HG03139 (cell line): ENCODE results near the gene GCNT2.
"Not testable (repeated sequence)": the region's sequence is repeated elsewhere in the genome, so short reads cannot be mapped to it uniquely, and the experiment has no call there.

Experiments used
- ATAC-seq: cut with Tn5 transposase; IDR thresholded peaks from one replicate; pipeline ENCODE4 v1.9.1; 2021; ENCODE audit not compliant: unreplicated experiment

Gene GCNT2

GRCh38 chr6:10543488-10543887 is 22.3 kb downstream of the GCNT2 start:
- ATAC-seq: no peak

GRCh38 chr6:10545482-10545881 is 24.3 kb downstream of the GCNT2 start:
- no peak for ATAC-seq

- ATAC-seq: no peak
These were observed 26.7 kb downstream of the GCNT2 start for GRCh38 chr6:10547809-10548208.

- no peak for ATAC-seq
These were observed 29.6 kb downstream of the GCNT2 start for GRCh38 chr6:10550764-10551163.

- ATAC-seq: no peak
These were observed 31.2 kb downstream of the GCNT2 start for GRCh38 chr6:10552270-10552810.

GRCh38 chr6:10553871-10554270 is 32.7 kb downstream of the GCNT2 start:
- ATAC-seq: no peak

GRCh38 chr6:10554826-10555225 is 33.7 kb downstream of the GCNT2 start:
- no peak for ATAC-seq

GRCh38 chr6:10555625-10556309 is 34.6 kb downstream of the GCNT2 start:
- ATAC-seq: no peak

- no peak for ATAC-seq
These were observed 35.4 kb downstream of the GCNT2 start for GRCh38 chr6:10556589-10556988.

GRCh38 chr6:10556992-10557391 is 35.8 kb downstream of the GCNT2 start:
- no peak for ATAC-seq

GRCh38 chr6:10557913-10558312 is 36.8 kb downstream of the GCNT2 start:
- ATAC-seq: no peak

GRCh38 chr6:10558565-10558964 is 37.4 kb downstream of the GCNT2 start:
- no peak for ATAC-seq

GRCh38 chr6:10559522-10560152 is 38.5 kb downstream of the GCNT2 start:
- ATAC-seq: no peak

- no peak for ATAC-seq
These were observed 40.6 kb downstream of the GCNT2 start for GRCh38 chr6:10561611-10562199.

- no peak for ATAC-seq
These were observed 44.0 kb downstream of the GCNT2 start for GRCh38 chr6:10564975-10565673.

GRCh38 chr6:10565913-10566312 is 44.8 kb downstream of the GCNT2 start:
- no peak for ATAC-seq

GRCh38 chr6:10567256-10568026 is 46.3 kb downstream of the GCNT2 start:
- no peak for ATAC-seq

- no peak for ATAC-seq
These were observed 48.4 kb downstream of the GCNT2 start for GRCh38 chr6:10569392-10570127.

- ATAC-seq: not testable (repeated sequence)
These were observed 54.4 kb downstream of the GCNT2 start for GRCh38 chr6:10575519-10575918.

- no peak for ATAC-seq
These were observed 55.1 kb downstream of the GCNT2 start for GRCh38 chr6:10576226-10576625.
